Measurements from ENCODE around the gene TIMM22.
"Not testable (repeated sequence)": the region's sequence is repeated elsewhere in the genome, so short reads cannot be mapped to it uniquely, and the experiment has no call there.

The TIMM22 gene

DNA sequence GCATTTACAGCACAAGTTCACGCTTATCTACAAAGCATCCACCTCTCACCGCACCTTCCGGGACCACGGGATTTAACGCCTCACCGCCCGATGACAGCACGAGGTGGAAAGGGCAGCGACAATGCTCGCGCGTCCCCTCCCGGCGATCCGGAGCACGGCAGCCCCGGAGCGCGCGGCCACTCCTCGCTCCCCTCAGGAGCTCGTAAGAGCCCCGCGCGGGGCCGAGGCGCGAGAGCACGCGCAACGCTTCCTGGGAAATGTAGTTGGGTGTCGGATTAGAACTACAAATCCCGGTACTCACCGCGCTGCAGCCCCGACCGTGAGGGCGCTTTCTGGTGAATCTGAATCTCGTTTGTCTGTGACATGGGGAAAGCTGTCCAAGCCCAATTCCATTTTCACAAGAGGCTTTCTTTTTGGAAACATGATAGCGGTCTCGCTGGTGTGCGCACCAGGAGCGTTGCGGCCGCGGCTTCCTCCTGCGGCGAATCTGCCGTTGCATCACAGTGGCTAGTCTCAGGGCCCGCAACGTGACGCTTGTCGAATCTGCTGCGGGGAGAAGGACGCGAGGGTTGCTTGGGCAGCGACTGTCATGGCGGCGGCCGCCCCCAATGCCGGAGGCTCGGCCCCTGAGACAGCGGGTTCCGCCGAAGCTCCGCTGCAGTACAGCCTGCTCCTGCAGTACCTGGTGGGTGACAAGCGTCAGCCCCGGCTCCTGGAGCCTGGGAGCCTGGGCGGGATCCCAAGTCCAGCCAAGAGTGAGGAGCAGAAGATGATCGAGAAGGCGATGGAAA is at the start of gene TIMM22:
TIMM22 (plus strand) TSS at position 576 of the 791 bp plus-strand sequence; CDS start at position 590, 14 bp downstream.
- DNase-seq (ENCODE audit: low spot score) = peak; percentile 91

DNA sequence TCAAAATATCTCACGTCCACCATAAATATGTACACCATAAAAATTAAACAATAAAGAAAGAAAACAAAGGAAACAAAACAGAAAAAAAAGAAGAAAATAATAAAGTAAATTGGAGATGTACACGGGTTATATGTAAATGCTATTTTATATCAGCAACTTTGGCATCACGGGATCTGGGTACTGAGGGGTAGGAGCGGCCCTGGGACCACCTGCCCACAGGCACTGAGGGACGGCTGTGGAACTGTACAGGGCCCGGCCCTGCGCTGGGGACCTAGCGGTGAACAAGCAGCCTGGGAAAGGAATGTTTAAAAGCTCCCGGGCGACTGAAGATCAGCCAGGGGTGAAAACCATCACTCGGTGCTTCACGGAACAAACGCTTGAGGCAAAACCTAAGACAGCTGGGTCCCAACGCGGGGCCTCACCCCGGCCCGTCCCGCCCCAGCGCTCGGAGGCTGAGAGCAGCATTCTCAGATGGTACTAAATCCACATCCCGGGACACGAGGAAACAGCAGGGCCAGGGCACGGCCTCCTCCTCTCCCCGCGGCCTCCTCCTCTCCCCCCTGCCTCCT is 48.6 kb upstream of the TIMM22 start:
- peak; percentile 54 for DNase-seq (ENCODE audit: low spot score)

DNA sequence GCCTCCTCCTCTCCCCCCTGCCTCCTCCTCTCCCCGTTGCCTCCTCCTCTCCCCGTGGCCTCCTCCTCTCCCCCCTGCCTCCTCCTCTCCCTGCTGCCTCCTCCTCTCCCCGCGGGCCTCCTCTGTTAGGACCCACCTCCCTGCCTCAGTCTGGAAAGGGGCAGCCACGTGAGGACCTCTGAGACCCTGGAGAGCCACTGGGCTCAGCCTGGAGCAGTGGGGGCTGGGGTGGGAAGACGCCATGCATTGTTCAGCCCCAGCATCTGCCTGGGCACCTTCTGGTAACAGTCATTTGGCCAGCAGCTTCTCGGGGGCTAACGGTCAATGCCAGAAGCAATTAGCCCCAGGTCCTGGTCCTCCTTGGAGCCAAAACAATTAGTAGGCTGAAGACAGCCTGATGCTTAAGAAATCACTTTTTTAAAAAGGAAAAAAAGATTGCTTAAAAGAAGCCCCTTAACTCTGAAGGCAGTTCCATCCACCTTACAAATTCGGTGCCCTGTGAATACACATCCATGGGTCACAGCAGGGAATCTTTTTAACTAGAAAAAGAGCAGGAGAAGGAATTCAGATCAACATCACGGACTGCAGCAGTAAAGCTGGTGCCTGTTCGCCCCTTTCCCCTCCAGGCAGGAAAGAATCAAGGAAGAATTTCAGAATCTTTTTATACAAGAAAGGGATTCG is 47.2 kb upstream of the TIMM22 start:
- no peak for DNase-seq (ENCODE audit: low spot score)

DNA sequence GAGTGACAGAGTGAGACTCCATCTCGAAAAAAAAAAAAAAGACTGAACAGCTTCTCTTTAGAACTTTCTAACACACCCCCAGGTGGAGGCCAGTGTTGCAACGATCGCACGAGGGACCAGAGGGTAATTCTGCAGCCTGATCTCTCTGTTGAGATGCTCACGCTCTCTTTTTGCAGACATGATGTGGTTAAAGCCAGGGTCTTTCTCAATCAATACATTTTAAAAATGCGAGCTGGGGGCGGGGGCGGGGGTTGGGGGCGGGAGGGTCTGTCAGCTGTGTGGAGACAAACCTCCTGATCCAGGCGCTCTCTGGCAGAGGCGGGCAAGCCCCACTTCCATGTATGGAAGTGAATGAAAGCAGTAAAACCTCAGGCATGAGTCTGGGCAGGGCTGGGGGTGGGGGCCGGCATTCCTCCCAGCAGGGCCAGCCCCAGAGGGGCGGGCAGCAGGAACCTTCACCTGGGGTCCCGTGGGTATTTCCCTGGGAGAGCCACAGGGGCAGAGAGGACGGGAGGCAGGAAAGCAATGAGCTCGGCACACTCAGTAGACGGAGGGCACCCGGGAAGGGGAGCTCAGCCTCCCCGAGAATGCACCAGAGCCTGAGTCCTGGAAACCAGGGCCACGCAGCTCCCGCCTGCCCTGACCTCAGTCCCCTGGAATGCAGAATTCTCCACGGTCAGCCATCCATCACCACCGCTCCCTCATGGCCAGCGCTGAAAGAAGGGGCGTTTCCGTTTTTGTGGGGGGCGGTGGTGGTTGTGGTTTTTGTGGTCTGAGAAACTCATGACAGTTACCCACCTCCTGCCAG is 45.4 kb upstream of the TIMM22 start:
- DNase-seq (ENCODE audit: low spot score) = no peak

DNA sequence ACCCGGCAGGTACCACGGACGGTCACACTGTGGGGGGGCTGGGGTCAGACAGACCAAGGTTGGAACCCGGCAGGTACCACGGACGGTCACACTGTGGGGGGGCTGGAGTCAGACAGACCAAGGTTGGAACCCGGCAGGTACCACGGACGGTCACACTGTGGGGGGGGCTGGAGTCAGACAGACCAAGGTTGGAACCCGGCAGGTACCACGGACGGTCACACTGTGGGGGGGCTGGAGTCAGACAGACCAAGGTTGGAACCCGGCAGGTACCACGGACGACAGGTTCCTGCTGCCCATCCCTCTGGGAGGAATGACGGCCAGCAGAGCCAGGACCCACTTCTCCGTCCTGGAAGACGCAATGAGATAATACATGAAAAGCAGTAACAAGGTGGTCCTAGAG is 44.3 kb upstream of the TIMM22 start:
- DNase-seq (ENCODE audit: low spot score) = not testable (repeated sequence)

DNA sequence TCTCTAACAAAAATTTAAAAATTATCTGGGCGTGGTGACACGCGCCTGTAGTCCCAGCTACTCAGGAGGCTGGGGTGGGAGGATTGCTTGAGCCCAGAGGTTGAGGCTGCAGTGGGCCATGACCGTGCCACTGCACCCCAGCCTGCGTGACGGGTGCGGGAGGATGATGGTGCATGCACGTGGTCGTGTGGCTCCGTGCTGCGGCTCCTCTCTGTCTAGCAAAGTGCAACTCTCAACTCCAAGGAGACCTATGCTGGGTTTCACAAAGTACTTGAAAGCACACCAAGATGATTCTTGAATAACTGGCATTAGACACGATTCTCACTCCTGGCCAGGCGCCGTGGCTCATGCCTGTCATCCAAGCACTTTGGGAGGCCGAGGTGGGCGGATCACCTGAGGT is 43.2 kb upstream of the TIMM22 start:
- no peak for DNase-seq (ENCODE audit: low spot score)

DNA sequence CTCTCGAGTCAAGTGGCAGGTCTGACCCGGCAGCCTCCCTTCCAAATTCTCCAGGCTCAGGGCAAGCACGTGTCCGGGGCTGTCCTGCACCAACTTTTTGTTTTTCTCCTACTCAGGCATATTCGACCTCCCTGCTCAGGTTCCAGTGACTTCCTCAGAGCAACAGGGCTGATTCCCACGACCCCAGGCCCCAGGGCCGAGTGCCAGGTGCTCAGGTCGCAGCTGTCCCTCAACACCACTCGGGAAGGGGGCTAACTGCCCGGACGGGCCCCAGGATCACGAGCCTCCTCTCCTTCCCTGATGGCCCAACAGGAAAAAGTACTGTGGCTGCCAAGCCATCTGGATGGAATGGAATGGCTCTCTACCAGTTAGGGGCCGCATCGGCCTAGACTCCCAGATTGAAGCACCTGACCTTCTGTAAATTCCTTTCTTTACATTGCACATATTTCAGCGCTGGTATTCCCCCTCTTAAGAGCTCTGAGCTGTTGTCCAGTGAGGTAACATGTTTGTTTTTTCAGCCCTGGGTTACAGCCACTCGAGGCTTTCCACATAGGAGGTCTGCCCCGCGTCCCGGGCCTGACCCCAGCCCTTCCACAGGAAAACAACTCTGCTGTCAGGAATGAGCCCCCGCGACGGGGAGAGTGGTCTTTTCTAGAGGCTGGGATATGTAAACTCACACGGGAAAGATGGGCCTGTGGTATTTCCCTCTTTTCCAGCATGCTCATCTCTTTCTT is 42.3 kb upstream of the TIMM22 start:
- DNase-seq (ENCODE audit: low spot score) = no peak

DNA sequence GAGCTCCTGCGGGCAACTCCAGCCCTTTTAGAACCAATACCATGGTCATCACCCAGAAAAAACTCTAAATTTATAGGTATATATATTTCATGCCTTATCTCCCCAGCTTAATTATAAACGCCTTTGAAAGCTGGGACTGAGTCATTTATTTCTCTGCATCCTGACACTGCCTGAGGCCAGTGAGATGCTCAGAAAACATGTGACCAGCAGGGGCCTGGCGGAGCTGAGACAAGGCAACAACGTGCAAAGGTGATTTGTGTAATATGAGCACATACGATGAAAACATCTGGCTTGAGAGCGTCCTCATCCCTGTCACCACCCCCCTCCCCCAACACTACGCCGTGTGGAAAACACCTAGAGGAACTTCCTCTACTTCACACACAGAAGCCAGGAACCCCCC is 40.0 kb upstream of the TIMM22 start:
- DNase-seq (ENCODE audit: low spot score) = no peak

DNA sequence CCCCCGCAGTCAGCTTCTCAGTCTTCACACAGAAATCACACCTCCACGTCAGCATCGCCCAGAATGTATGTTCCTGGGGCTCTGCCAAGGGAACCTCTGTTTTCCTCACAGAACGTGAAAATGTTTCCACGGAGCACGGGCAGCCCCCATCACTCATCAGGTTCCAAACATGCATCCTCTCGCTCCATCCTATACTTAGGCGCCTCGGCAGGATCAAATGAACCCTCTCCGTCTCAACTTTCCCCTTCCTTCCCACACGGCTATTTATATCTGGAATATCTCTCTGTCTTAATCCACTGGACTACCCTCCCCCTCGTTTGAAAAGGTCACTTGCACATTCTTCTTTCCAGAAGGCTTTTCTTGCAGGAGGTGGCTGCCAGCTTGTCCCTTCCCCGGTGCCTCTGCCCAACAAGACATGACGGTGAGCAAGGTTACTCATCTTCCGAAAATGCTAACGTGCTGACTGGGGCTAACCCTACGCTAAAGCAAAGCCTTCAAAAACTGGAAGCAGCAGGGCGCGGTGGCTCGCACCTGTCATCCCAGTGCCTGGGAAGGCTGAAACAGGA is 39.0 kb upstream of the TIMM22 start:
- DNase-seq (ENCODE audit: low spot score) = no peak

DNA sequence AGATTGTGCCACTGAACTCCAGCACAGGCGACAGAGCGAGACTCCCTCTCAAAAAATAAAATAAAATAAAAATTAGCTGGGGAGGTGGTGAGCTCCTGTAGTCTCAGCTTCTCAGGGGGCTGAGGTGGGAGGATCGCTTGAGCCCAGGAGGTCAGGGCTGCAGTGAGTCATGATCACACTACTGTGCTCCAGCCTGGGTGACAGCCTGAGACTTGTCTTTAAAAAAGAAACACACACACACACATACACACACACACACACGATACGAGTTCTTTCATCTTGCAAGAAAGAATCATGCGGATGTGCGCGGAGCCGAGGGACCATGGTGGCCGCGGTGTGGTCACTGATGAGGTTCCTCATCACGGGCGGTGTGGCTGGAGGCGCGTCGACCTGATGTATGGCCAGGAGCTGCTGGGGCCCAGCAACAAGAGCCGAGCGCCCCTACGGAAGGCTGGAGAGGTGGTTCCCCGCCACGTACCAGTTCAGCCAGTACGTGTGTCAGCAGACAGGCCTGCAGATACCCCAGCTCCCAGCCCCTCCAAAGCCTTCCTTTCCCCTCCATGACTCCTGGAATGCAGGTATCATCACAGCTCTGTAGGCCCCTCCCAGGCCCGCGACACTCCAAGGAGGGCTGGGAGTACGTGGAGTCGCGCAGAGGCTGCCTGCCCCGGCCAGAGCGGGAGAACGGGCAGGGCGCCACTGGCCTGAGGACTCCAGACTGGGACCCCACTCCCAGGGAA is 38.0 kb upstream of the TIMM22 start:
- DNase-seq (ENCODE audit: low spot score) = no peak

DNA sequence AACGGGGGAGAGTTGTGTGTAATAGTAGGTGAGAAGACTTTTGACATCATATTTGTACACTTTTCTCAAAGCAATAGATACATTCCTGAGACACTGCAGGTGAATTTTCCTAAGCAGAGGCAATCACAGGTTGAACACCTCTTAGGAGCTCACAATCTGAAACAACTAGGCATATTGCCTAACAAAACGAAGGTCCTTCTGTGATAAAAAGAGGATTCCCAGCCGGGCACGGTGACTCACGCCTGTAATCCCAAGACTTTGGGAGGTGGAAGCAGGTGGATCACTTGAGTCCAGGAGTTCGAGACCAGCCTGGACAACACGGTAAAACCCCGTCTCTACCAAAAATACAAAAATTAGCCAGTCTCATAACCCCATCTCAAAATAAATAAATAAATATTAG is 34.8 kb upstream of the TIMM22 start:
- no peak for DNase-seq (ENCODE audit: low spot score)

DNA sequence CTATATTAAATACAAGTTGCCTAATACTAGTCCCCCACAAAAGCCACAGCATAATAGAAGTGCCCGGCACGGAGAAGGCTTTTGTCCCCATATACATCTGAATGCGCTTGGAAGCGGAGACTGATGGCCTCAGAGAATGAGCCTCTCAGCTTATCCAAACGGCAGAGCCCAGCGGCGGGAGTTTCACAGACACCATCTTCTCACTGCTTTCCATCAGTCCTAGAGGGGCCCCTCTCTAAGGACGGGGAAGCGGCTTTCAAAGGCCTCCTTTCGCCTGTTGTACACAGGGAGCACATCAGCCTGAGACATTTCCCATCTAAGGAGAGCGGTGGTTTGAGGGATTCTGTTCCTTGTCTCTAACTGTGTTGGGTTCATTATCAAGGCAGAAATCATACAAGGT is 34.3 kb upstream of the TIMM22 start:
- no peak for DNase-seq (ENCODE audit: low spot score)

DNA sequence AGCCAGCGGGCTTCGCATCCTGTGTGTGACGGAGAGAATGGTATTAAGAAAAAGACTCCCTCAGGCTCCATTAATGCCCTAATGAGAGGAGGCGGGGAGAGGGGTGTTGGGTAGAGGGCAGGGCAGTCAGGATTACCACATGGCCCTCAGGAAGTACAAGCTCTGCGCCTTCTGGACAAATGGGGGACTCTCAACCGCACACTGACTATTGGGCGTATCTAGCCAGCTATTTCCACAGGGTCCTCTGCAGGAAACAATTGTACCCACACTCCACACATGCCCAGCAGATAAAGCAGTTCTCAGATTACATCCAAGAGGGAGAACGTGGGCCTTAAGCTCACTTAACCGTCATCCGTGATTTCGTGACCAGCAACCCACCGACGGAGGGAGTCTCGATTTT is 32.1 kb upstream of the TIMM22 start:
- peak; percentile 64 for DNase-seq (ENCODE audit: low spot score)

DNA sequence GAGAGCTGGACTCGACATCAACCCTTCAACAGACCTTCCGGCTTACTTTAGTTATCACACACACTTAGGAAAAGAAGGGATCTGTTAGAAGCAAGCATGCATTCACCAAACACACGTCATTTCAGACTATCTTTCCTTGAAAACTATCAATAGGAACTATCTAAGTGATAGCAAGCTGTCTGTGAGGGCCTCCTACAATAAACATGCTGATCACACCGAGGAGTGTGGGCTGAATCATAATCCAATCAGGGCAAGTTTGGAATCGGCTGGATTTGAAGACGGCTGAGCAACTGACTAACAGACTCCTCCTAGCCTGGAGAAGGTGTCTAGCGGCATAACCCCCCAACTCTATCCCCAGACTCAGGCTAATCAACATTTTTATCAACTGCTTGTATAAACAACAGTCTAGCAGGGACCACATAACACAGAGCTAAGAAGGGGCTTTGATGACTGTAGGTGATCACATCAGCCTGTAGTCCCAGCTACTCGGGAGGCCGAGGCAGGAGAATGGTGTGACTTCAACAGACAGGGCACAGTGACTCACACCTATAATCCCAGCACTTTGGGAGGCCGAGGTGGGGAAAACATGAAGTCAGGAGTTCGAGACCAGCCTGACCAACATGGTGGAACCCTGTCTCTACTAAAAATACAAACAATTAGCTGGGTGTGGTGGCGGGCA is 31.5 kb upstream of the TIMM22 start:
- DNase-seq (ENCODE audit: low spot score) = no peak

DNA sequence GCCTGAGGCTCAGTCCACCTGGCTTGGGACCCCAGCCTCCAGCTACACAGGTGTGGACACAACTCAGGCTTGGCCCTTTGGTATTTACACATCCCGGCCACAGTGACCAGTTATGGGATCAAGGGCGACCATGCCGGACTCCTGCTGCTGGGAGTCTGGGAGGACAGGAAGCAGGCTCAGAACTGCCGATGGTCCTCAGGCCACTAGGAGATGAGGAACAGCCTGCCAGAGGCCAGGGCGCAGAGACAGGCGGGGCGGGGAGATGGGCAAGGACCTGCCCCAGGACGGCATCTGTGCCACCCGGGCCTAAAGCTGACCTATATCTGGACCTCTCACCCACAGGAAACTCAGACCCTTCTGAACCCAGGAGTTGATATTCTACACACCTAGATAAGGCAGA is 29.8 kb upstream of the TIMM22 start:
- DNase-seq (ENCODE audit: low spot score) = no peak

DNA sequence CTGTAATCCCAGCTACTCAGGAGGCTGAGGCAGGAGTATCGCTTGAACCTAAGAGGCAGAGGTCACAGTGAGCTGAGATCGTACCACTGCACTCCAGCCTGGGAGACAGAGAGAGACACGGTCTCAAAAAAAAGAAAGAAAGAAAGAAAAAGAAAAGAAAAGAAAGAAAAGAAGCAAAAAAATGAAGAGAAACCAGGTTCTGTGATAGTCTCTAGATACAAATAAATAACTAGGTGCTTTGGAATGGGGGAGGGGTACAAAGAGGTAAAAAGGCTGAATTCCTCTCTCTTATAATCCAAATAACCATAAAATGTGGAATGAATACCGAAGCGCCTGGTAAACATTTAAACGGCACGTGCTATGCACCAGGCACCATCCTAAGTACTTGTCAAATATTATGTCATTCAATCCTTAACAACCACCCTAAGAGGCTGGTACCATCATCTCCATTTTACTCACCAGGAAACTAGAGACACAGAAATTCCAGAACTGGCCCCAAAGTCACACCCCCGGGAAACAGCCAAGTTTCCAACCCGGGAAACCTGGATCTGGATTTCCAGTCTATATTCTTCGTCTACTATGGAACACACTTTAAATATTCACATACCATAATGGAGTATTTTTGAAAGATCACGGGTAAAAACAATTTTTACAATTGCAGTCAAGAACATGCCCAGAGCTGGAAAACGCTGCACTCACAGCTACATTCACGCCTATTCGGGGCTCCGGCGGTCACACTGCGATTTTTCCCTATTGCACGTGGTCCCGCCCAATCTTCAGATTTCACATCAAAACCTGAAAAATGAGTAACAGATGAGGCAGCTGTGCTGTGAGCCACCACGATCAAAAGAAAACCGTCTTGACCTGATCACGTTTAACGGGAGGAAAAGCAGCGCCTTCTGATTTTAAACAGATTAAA is 27.9 kb upstream of the TIMM22 start:
- DNase-seq (ENCODE audit: low spot score) = no peak

DNA sequence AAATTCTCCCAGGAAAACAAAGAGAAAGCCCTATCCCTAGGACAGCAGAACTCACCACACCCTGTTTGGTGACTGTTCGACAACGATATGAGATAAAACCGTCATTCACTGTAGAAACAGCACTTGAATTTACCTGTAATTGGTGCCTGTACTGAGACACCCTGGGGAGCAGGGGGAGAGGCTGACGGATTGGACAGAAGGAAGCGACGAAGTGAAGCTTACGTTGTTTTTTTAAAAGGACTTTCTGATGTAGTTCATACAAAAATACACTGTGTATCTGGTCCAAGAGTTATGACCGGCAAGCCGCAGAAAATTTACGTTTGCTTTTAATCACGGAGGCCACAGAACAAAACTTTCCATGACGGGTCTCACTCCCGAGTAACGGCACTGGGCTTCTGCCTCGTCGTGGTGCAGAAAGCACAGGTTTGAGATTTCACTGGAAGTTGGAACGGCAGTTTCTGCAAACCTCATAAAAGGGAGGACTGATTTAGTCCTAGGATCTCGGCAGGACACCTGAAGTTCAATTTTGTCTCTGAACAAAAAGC is 27.0 kb upstream of the TIMM22 start:
- no peak for DNase-seq (ENCODE audit: low spot score)

DNA sequence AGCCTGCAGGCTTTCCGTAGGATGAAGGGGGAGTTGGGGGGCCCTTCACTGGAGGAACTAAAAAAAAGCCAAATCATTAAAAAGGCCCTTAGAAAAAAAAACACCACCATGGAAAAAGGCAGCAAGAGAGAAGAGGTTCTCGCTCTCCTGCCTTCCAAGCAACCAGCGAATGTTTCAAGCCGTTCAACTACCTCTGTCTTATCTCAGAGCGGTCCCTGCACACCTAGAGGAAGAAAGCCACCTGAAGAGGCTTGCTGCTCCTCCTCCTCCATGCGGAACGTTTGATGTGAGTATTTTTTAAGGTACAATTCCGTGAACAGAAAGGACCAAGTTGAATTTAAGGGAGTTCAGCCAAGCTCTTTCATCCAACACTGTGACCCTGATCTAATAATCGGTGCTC is 26.6 kb upstream of the TIMM22 start:
- no peak for DNase-seq (ENCODE audit: low spot score)

DNA sequence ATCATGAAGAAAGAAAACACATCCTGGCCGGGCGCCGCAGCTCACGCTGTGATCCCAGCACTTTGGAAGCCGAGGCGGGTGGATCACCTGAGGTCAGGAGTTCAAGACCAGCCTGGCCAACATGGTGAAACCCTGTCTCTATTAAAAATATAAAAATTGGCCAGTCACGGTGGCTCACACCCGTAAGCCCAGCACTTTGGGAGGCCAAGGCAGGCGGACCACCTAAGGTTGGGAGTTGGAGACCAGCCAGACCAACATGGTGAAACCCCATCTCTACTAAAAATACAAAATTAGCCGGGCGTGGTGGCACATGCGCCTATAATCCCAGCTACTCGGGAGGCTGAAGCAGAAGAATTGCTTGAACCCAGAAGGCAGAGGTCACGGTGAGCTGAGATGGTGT is 25.1 kb upstream of the TIMM22 start:
- not testable (repeated sequence) for DNase-seq (ENCODE audit: low spot score)

Measured in D341Med (cell line).